ENCODE results near the gene ASIC4. TPM values are rescaled to one million over a fixed set of nuclear protein-coding genes. Genes with fewer than 3 reads are reported as not detected.
A peak's percentile ranks its signal among the peaks of the same experiment; 100 is the strongest.

Gene ASIC4
- total RNA-seq, 1 donor from 2014 or later = 0.26 TPM

- DNase-seq (ENCODE audit: low spot score) = no peak
- H4K20me1 ChIP-seq (ENCODE audit: low read depth) = peaks cover 5% of the 10 kb centered on the region
- H3K4me3 Mint-ChIP-seq = no peak overlapping the region
- H3K4me3 ChIP-seq = no peak overlapping the region
- no peaks in the 10 kb centered on the region for H3K79me2 ChIP-seq (ENCODE audit: low read depth)
- no peak overlapping the region for H3K9ac ChIP-seq
- no peak overlapping the region for H3K27ac ChIP-seq
- peaks cover 11% of the 10 kb centered on the region for H3F3A ChIP-seq (ENCODE audit: low read depth)
- H3K36me3 Mint-ChIP-seq = no peaks in the 10 kb centered on the region
- no peak overlapping the region for H3K27ac Mint-ChIP-seq
- no peaks in the 10 kb centered on the region for H3K9me3 Mint-ChIP-seq
- H3K27me3 Mint-ChIP-seq (ENCODE audit: insufficient read depth, low read depth) = peaks cover 20% of the 10 kb centered on the region
- no peaks in the 10 kb centered on the region for H3K36me3 ChIP-seq
- H3K4me2 ChIP-seq = no peak overlapping the region
- H3K4me1 Mint-ChIP-seq = peaks cover 13% of the 10 kb centered on the region
- H3K9me3 ChIP-seq (ENCODE audit: low read depth) = no peaks in the 10 kb centered on the region
- no peak overlapping the region for H2AFZ ChIP-seq (replicated peaks)
- peaks cover 75% of the 10 kb centered on the region for H3K27me3 ChIP-seq
- peaks cover 12% of the 10 kb centered on the region for H3K4me1 ChIP-seq
- TF ChIP-seq EZH2 (IDR thresholded peaks at IDR 0.05) (no peak), EZH2phosphoT487 (IDR thresholded peaks at IDR 0.05) (no peak)
- TF ChIP-seq, protein P1, sequence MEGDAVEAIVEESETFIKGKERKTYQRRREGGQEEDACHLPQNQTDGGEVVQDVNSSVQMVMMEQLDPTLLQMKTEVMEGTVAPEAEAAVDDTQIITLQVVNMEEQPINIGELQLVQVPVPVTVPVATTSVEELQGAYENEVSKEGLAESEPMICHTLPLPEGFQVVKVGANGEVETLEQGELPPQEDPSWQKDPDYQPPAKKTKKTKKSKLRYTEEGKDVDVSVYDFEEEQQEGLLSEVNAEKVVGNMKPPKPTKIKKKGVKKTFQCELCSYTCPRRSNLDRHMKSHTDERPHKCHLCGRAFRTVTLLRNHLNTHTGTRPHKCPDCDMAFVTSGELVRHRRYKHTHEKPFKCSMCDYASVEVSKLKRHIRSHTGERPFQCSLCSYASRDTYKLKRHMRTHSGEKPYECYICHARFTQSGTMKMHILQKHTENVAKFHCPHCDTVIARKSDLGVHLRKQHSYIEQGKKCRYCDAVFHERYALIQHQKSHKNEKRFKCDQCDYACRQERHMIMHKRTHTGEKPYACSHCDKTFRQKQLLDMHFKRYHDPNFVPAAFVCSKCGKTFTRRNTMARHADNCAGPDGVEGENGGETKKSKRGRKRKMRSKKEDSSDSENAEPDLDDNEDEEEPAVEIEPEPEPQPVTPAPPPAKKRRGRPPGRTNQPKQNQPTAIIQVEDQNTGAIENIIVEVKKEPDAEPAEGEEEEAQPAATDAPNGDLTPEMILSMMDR (IDR thresholded peaks at IDR 0.05) = no peak
These were observed 22.9 kb upstream of the ASIC4 start for GRCh38 chr2:219491278-219491963.

- DNase-seq (ENCODE audit: low spot score) = peak; percentile 64
- Histone ChIP-seq H3K36me3 (no peaks in the 10 kb centered on the region), H3K4me2 (no peak overlapping the region), H2AFZ (replicated peaks) (no peak overlapping the region), H3K27me3 (peaks cover 75% of the 10 kb centered on the region), H3K4me3 (no peak overlapping the region), H3K9me3 (ENCODE audit: low read depth) (no peaks in the 10 kb centered on the region), H3K27ac (no peak overlapping the region), H3K9ac (no peak overlapping the region), H4K20me1 (ENCODE audit: low read depth) (peaks cover 10% of the 10 kb centered on the region), H3K4me1 (peaks cover 4% of the 10 kb centered on the region), H3K79me2 (ENCODE audit: low read depth) (no peaks in the 10 kb centered on the region), H3F3A (ENCODE audit: low read depth) (peaks cover 6% of the 10 kb centered on the region)
- no peaks in the 10 kb centered on the region for H3K9me3 Mint-ChIP-seq
- H3K27me3 Mint-ChIP-seq (ENCODE audit: insufficient read depth, low read depth) = peaks cover 22% of the 10 kb centered on the region
- no peaks in the 10 kb centered on the region for H3K36me3 Mint-ChIP-seq
- H3K27ac Mint-ChIP-seq = no peak overlapping the region
- no peak overlapping the region for H3K4me3 Mint-ChIP-seq
- no peak for TF ChIP-seq EZH2 (IDR thresholded peaks at IDR 0.05)
- TF ChIP-seq, protein P1 (IDR thresholded peaks at IDR 0.05) = peak; percentile 44
- peaks cover 7% of the 10 kb centered on the region for H3K4me1 Mint-ChIP-seq
These were observed 21.7 kb upstream of the ASIC4 start for GRCh38 chr2:219492575-219492974.

- peaks cover 24% of the 10 kb centered on the region for H3K27me3 Mint-ChIP-seq (ENCODE audit: insufficient read depth, low read depth)
- no peaks in the 10 kb centered on the region for H3K36me3 ChIP-seq
- H3K4me2 ChIP-seq = no peak overlapping the region
- H3K4me3 ChIP-seq = no peak overlapping the region
- TF ChIP-seq, protein P1 (IDR thresholded peaks at IDR 0.05) = no peak
- TF ChIP-seq EZH2phosphoT487 (IDR thresholded peaks at IDR 0.05) (no peak), EZH2 (IDR thresholded peaks at IDR 0.05) (no peak)
- H3F3A ChIP-seq (ENCODE audit: low read depth) = peaks cover 11% of the 10 kb centered on the region
- no peaks in the 10 kb centered on the region for H3K79me2 ChIP-seq (ENCODE audit: low read depth)
- peaks cover 7% of the 10 kb centered on the region for H3K4me1 Mint-ChIP-seq
- H3K27ac ChIP-seq = no peak overlapping the region
- no peak overlapping the region for H2AFZ ChIP-seq (replicated peaks)
- no peaks in the 10 kb centered on the region for H3K36me3 Mint-ChIP-seq
- H3K27me3 ChIP-seq = peaks cover 75% of the 10 kb centered on the region
- H3K9ac ChIP-seq = no peak overlapping the region
- H3K4me1 ChIP-seq = peaks cover 4% of the 10 kb centered on the region
- H3K4me3 Mint-ChIP-seq = no peak overlapping the region
- no peak for DNase-seq (ENCODE audit: low spot score)
- no peaks in the 10 kb centered on the region for H3K9me3 Mint-ChIP-seq
- no peak overlapping the region for H3K27ac Mint-ChIP-seq
- H3K9me3 ChIP-seq (ENCODE audit: low read depth) = no peaks in the 10 kb centered on the region
- peaks cover 10% of the 10 kb centered on the region for H4K20me1 ChIP-seq (ENCODE audit: low read depth)
These were observed 21.2 kb upstream of the ASIC4 start for GRCh38 chr2:219493086-219493485.

Measured in neural progenitor cell (in vitro differentiated cells).